HCT116 (cell line): Measurements from ENCODE around the gene ZCCHC9. TPM values are rescaled to one million over a fixed set of nuclear protein-coding genes. Genes with fewer than 3 reads are reported as not detected.

Experiments used
- ATAC-seq: fragments of 200-7000 bp; cut with Tn5 transposase; 2 replicates; pipeline ENCODE4 v1.9.1; 2020; ENCODE audit warnings: mild to moderate bottlenecking, moderate library complexity
- BruUV-seq: library from RNA; stranded (reverse); fragments of 400-500 nt; replicated peaks from 2 replicates; lab custom pipeline; 2021; lab: Mats Ljungman, UMichigan
- CTCF ChIA-PET: fragments of 300-600 bp; sonication (Branson Sonifier 250); formaldehyde crosslinking; loops from one replicate; lab custom pipeline; 2021; ENCODE audit warnings: antibody characterized with exemption; lab: Charles Lee
- POLR2A ChIA-PET: fragments of 300-600, 350-600 bp; sonication (Branson Sonifier 250); formaldehyde crosslinking; loops from one replicate; lab custom pipeline; 2021; ENCODE audit warnings: antibody characterized with exemption; lab: Charles Lee
- RAD21 ChIA-PET, 2 experiments: fragments of 300-600 bp; sonication (Branson Sonifier 250); formaldehyde crosslinking; loops; one replicate each; lab custom pipeline; 2023; ENCODE audit warnings: low total read pairs in 2 of 2; ENCODE audit not compliant: uncharacterized antibody in 2 of 2, unreplicated experiment in 2 of 2, low non-redundant PET in 1 of 2; lab: Charles Lee
- DNase-seq: peaks from one replicate; pipeline ENCODE4 v3.0.0-alpha.2; 2010; ENCODE audit warnings: low read depth, low spot score
- H2AFZ ChIP-seq: fragments of 200-600 bp; shearing (Covaris generic), sonication (generic); 2 replicates; pipeline ENCODE4 v1.6.1; 2017; ENCODE audit warnings: low read depth, mixed run types, mixed read lengths, antibody characterized with exemption, low read length; ENCODE audit not compliant: poor library complexity, severe bottlenecking
- H3K27ac ChIP-seq: 2 replicates; pipeline ENCODE4 v1.5.1; 2012; ENCODE audit warnings: low read depth, low read length
- H3K27me3 ChIP-seq: fragments of 200-600 bp; sonication (generic); 2 replicates; pipeline ENCODE4 v1.6.1; 2016; ENCODE audit warnings: mixed run types, low read length, mixed read lengths; ENCODE audit not compliant: insufficient read depth
- H3K36me3 ChIP-seq, 2 experiments: fragments of 200-500 bp in 1 of 2; fragments of 200-600 bp in 1 of 2; sonication (Bioruptor generic) in 1 of 2; sonication (generic) in 1 of 2; 2 replicates each; pipeline versions ENCODE4 v1.5.1 to v1.6.1; 2014 to 2016; ENCODE audit warnings: low read length in 2 of 2, inconsistent platforms in 1 of 2, mixed read lengths in 1 of 2, mixed run types in 1 of 2; ENCODE audit not compliant: insufficient read depth in 2 of 2, control insufficient read depth in 1 of 2
- H3K4me1 ChIP-seq, 2 experiments: fragments of 200-600 bp in 1 of 2; sonication (generic) in 1 of 2; 2 replicates each; pipeline versions ENCODE4 v1.5.1 to v1.6.1; 2012 to 2017; ENCODE audit warnings: low read length in 2 of 2, inconsistent platforms in 1 of 2, mild to moderate bottlenecking in 1 of 2, mixed read lengths in 1 of 2, mixed run types in 1 of 2, moderate library complexity in 1 of 2; ENCODE audit not compliant: insufficient read depth in 2 of 2, control insufficient read depth in 1 of 2
- H3K4me2 ChIP-seq: fragments of 200-600 bp; sonication (generic); 2 replicates; pipeline ENCODE4 v1.6.1; 2017; ENCODE audit warnings: mixed run types, low read length, mixed read lengths
- H3K4me3 ChIP-seq, 2 experiments: fragments of 200-600 bp in 1 of 2; sonication (generic) in 1 of 2; replicated peaks in 1 of 2; 2 replicates each; pipeline ENCODE4 v1.5.1; 2011 to 2016; ENCODE audit warnings: low read length in 2 of 2, control low read depth in 1 of 2, low read depth in 1 of 2, mild to moderate bottlenecking in 1 of 2, mixed read lengths in 1 of 2, mixed run types in 1 of 2
- H3K79me2 ChIP-seq: fragments of 200-600 bp; sonication (generic); 2 replicates; pipeline ENCODE4 v1.6.1; 2017; ENCODE audit warnings: mild to moderate bottlenecking, mixed run types, low read length, moderate library complexity, mixed read lengths; ENCODE audit not compliant: insufficient read depth
- H3K9ac ChIP-seq: fragments of 200-600 bp; sonication (generic); 2 replicates; pipeline ENCODE4 v1.6.1; 2016; ENCODE audit warnings: low read length, mixed read lengths
- H3K9me2 ChIP-seq: fragments of 200-600 bp; sonication (generic), shearing (Covaris generic); 2 replicates; pipeline ENCODE4 v1.6.1; 2017; ENCODE audit warnings: mixed run types, mild to moderate bottlenecking, moderate library complexity; ENCODE audit not compliant: insufficient read depth
- H3K9me3 ChIP-seq, 2 experiments: fragments of 200-500 bp in 1 of 2; fragments of 200-600 bp in 1 of 2; sonication (Bioruptor generic) in 1 of 2; sonication (generic) in 1 of 2; 2 replicates each; pipeline ENCODE4 v1.6.1; 2014 to 2017; ENCODE audit warnings: low read length in 2 of 2, mixed read lengths in 2 of 2, inconsistent platforms in 1 of 2, low read depth in 1 of 2, mild to moderate bottlenecking in 1 of 2, mixed run types in 1 of 2, moderate library complexity in 1 of 2; ENCODE audit not compliant: control insufficient read depth in 1 of 2, insufficient read depth in 1 of 2
- H4K20me1 ChIP-seq: fragments of 200-600 bp; sonication (generic), shearing (Covaris generic); 2 replicates; pipeline ENCODE4 v1.6.1; 2017; ENCODE audit warnings: mixed run types, mild to moderate bottlenecking, moderate library complexity; ENCODE audit not compliant: insufficient read depth
- ATF3 ChIP-seq: IDR thresholded peaks from 2 replicates; pipeline ENCODE4 v1.6.1; 2012
- CBX3 ChIP-seq: IDR thresholded peaks from 2 replicates; pipeline ENCODE4 v1.6.1; 2012; ENCODE audit warnings: low read depth
- CEBPB ChIP-seq: IDR thresholded peaks from 2 replicates; pipeline ENCODE4 v1.6.1; 2012; ENCODE audit warnings: low read depth
- POLR2AphosphoS5 ChIP-seq: IDR thresholded peaks from 2 replicates; pipeline ENCODE4 v1.6.1; 2011; ENCODE audit warnings: mild to moderate bottlenecking, low read depth, low read length, moderate library complexity
- SIN3A ChIP-seq: IDR thresholded peaks from 2 replicates; pipeline ENCODE4 v1.6.1; 2012; ENCODE audit warnings: low read depth
- SRF ChIP-seq: IDR thresholded peaks from 2 replicates; pipeline ENCODE4 v1.6.1; 2012; ENCODE audit warnings: low read depth
- TCF7L2 ChIP-seq: IDR thresholded peaks from 2 replicates; pipeline ENCODE4 v1.7.0; 2011; ENCODE audit warnings: borderline replicate concordance, inconsistent platforms; ENCODE audit not compliant: insufficient read depth, insufficient read length; ENCODE audit errors: extremely low read depth
- YY1 ChIP-seq: IDR thresholded peaks from 2 replicates; pipeline ENCODE4 v1.6.1; 2011; ENCODE audit warnings: low read length, low read depth, moderate library complexity, mild to moderate bottlenecking; ENCODE audit not compliant: insufficient replicate concordance; ENCODE audit errors: extremely low read depth
- ZNF274 ChIP-seq: fragments of 200-500 bp; sonication (Bioruptor generic); IDR thresholded peaks from 2 replicates; pipeline ENCODE4 v1.6.1; 2014; ENCODE audit warnings: mild to moderate bottlenecking, low read depth, low read length, inconsistent platforms
- intact Hi-C: fragments of 100-400 bp; cut with micrococcal nuclease; formaldehyde crosslinking; loops from 2 replicates; pipeline ENCODE4 v1.10.0; 2022
- total RNA-seq: library from RNA; stranded (reverse); gene quantifications from one replicate; pipeline ENCODE4 v1.2.1, GENCODE V29; 2021; ENCODE audit not compliant: unreplicated experiment
- TF ChIP-seq, protein P1 (sequence below): IDR thresholded peaks from 2 replicates; pipeline ENCODE4 v1.6.1; 2011; ENCODE audit warnings: mild to moderate bottlenecking, low read length, moderate library complexity; ENCODE audit not compliant: insufficient replicate concordance; ENCODE audit errors: extremely low read depth

Gene ZCCHC9
- total RNA-seq, 1 experiment from 2014 or later, result 33.7 TPM

- no peak for ATAC-seq
- POLR2A ChIA-PET, result no interaction called here
Measured at GRCh38 chr5:81313278-81313677, 11.9 kb downstream of the ZCCHC9 start.

More at GRCh38 chr5:81313278-81313677, 11.9 kb downstream of the ZCCHC9 start:
- CTCF ChIA-PET, result no interaction called here
- Histone ChIP-seq H3K9me2 (no peaks in the 10 kb centered on the region), H3K36me3 (peaks cover 9 to 18% of the 10 kb centered on the region in 2 experiments; a peak in 3 of 4 replicates), H3K27ac (no peak overlapping the region), H3K4me2 (no peak overlapping the region), H3K79me2 (no peaks in the 10 kb centered on the region), H3K4me1 (no peaks in the 10 kb centered on the region), H4K20me1 (no peaks in the 10 kb centered on the region), H3K4me3 (no peak overlapping the region), H3K9ac (no peak overlapping the region), H3K27me3 (no peaks in the 10 kb centered on the region), H2AFZ (no peak overlapping the region), H3K9me3 (no peaks in the 10 kb centered on the region)
- DNase-seq, result no peak
- TF ChIP-seq YY1 (no peak), POLR2AphosphoS5 (no peak), ZNF274 (no peak), CEBPB (no peak), CBX3 (no peak), SRF (no peak), SIN3A (no peak), ATF3 (no peak), TCF7L2 (no peak)
- TF ChIP-seq, protein P1, sequence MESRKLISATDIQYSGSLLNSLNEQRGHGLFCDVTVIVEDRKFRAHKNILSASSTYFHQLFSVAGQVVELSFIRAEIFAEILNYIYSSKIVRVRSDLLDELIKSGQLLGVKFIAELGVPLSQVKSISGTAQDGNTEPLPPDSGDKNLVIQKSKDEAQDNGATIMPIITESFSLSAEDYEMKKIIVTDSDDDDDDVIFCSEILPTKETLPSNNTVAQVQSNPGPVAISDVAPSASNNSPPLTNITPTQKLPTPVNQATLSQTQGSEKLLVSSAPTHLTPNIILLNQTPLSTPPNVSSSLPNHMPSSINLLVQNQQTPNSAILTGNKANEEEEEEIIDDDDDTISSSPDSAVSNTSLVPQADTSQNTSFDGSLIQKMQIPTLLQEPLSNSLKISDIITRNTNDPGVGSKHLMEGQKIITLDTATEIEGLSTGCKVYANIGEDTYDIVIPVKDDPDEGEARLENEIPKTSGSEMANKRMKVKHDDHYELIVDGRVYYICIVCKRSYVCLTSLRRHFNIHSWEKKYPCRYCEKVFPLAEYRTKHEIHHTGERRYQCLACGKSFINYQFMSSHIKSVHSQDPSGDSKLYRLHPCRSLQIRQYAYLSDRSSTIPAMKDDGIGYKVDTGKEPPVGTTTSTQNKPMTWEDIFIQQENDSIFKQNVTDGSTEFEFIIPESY, result no peak
- RAD21 ChIA-PET, result no interaction called here
- intact Hi-C loops, result no loop called here
- BruUV-seq, result no TSS peak
